GM19099 (cell line): ENCODE data around the gene ST14.

Source experiments
- POLR2A ChIP-seq: IDR thresholded peaks from 3 replicates; pipeline ENCODE4 v1.6.1; 2011; ENCODE audit warnings: low read depth; ENCODE audit not compliant: insufficient read length; ENCODE audit errors: extremely low read depth

The ST14 gene

GRCh38 chr11:130246270-130246669 is 86.7 kb downstream of the ST14 start:
- TF ChIP-seq POLR2A, result no peak

GRCh38 chr11:130246738-130247137 is 87.2 kb downstream of the ST14 start:
- no peak for TF ChIP-seq POLR2A

GRCh38 chr11:130247319-130247718 is 87.7 kb downstream of the ST14 start:
- TF ChIP-seq POLR2A, result no peak

DNA sequence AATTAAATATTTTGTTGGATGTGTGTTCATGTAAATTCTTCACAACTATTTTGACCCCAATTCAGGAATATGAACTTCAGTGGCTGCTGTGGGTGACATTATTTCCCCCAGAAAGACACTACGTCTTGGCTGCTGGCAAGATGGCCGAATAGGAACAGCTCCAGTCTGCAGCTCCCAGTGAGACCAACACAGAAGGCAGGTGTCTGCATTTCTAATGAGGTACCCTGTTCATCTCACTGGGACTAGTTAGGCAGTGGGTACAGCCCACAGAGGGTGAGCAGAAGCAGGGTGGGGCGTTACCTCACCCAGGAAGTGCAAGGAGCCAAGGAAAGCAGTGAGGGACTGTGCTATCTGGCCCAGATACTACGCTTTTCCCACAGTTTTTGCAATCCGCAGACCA is 89.8 kb downstream of the ST14 start:
- no peak for TF ChIP-seq POLR2A
